Ishikawa (cell line): Measurements from ENCODE around the gene PARVB.

ENCODE experiments used
- CEBPB ChIP-seq: IDR thresholded peaks from 2 replicates; pipeline ENCODE4 v1.6.1; 2012
- CREB1 ChIP-seq: IDR thresholded peaks from 2 replicates; pipeline ENCODE4 v1.6.1; 2012; ENCODE audit warnings: low read depth
- EGR1 ChIP-seq: IDR thresholded peaks from 2 replicates; pipeline ENCODE4 v1.6.1; 2012
- EP300 ChIP-seq: IDR thresholded peaks from 2 replicates; pipeline ENCODE4 v1.6.1; 2012; ENCODE audit warnings: borderline replicate concordance
- NFIC ChIP-seq: IDR thresholded peaks from 2 replicates; pipeline ENCODE4 v1.6.1; 2012
- TAF1 ChIP-seq: IDR thresholded peaks from 2 replicates; pipeline ENCODE4 v1.6.1; 2012; ENCODE audit warnings: low read depth, mild to moderate bottlenecking
- TEAD4 ChIP-seq: IDR thresholded peaks from 2 replicates; pipeline ENCODE4 v1.6.1; 2012
- YY1 ChIP-seq: IDR thresholded peaks from 2 replicates; pipeline ENCODE4 v1.6.1; 2012; ENCODE audit warnings: low read depth
- TF ChIP-seq, protein P1 (sequence below): IDR thresholded peaks from 2 replicates; pipeline ENCODE4 v1.6.1; 2012; ENCODE audit warnings: low read depth, mild to moderate bottlenecking
- TF ChIP-seq, protein P2 (sequence below): IDR thresholded peaks from 2 replicates; pipeline ENCODE4 v1.6.1; 2012
- TF ChIP-seq, protein P3 (sequence below): IDR thresholded peaks from 2 replicates; pipeline ENCODE4 v1.6.1; 2012

DNA sequence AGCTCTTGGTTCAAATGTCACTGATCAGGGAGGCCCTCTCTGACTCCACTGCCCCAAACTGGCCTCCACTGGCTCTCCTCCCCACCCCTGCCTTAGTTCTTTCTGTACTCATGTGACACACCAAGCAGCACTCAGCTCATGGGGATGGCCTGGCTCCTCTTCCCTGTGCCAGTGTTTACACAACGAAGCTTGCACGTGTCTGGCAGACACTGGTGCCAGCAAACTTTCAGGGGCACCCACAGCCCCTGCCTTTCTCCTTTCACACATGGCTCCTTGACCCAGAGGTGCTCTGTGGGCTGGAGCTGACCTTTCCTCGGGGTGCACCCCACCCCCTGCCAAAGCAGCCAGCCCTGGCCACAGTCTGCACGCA, 119.0 kb downstream of the PARVB start:
- TF ChIP-seq TAF1 (no peak), YY1 (no peak), EP300 (no peak), EGR1 (no peak), TEAD4 (no peak), CREB1 (no peak), CEBPB (no peak), NFIC (no peak)
- TF ChIP-seq, protein P1, sequence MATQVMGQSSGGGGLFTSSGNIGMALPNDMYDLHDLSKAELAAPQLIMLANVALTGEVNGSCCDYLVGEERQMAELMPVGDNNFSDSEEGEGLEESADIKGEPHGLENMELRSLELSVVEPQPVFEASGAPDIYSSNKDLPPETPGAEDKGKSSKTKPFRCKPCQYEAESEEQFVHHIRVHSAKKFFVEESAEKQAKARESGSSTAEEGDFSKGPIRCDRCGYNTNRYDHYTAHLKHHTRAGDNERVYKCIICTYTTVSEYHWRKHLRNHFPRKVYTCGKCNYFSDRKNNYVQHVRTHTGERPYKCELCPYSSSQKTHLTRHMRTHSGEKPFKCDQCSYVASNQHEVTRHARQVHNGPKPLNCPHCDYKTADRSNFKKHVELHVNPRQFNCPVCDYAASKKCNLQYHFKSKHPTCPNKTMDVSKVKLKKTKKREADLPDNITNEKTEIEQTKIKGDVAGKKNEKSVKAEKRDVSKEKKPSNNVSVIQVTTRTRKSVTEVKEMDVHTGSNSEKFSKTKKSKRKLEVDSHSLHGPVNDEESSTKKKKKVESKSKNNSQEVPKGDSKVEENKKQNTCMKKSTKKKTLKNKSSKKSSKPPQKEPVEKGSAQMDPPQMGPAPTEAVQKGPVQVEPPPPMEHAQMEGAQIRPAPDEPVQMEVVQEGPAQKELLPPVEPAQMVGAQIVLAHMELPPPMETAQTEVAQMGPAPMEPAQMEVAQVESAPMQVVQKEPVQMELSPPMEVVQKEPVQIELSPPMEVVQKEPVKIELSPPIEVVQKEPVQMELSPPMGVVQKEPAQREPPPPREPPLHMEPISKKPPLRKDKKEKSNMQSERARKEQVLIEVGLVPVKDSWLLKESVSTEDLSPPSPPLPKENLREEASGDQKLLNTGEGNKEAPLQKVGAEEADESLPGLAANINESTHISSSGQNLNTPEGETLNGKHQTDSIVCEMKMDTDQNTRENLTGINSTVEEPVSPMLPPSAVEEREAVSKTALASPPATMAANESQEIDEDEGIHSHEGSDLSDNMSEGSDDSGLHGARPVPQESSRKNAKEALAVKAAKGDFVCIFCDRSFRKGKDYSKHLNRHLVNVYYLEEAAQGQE = no peak
- TF ChIP-seq, protein P2, sequence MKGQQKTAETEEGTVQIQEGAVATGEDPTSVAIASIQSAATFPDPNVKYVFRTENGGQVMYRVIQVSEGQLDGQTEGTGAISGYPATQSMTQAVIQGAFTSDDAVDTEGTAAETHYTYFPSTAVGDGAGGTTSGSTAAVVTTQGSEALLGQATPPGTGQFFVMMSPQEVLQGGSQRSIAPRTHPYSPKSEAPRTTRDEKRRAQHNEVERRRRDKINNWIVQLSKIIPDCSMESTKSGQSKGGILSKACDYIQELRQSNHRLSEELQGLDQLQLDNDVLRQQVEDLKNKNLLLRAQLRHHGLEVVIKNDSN = no peak
- TF ChIP-seq, protein P3, sequence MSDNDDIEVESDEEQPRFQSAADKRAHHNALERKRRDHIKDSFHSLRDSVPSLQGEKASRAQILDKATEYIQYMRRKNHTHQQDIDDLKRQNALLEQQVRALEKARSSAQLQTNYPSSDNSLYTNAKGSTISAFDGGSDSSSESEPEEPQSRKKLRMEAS = no peak
